Fibroblast of skin of right biceps (primary cell): ENCODE data around the gene HINT3.
"Not testable (repeated sequence)": the region's sequence is repeated elsewhere in the genome, so short reads cannot be mapped to it uniquely, and the experiment has no call there.

ENCODE experiments used
- DNase-seq: peaks from one replicate; pipeline ENCODE4 v3.0.0-alpha.2; 2013

Gene HINT3

GRCh38 chr6:125956506-125957390 is at the start of gene HINT3:
Gene HINT3 (plus strand): TSS chr6:125956770. CDS start chr6:125956978, 208 bp downstream.
- DNase-seq: peak; percentile 97

GRCh38 chr6:125910527-125910926 is 46.0 kb upstream of the HINT3 start:
- DNase-seq: peak; percentile 38

GRCh38 chr6:125911051-125911451 is 45.5 kb upstream of the HINT3 start:
- not testable (repeated sequence) for DNase-seq

- DNase-seq: not testable (repeated sequence)
Measured at GRCh38 chr6:125912430-125912829, 44.1 kb upstream of the HINT3 start.

GRCh38 chr6:125913145-125913544 is 43.4 kb upstream of the HINT3 start:
- DNase-seq: no peak

- DNase-seq: peak; percentile 90
Measured at GRCh38 chr6:125913864-125914351, 42.7 kb upstream of the HINT3 start.

- no peak for DNase-seq
Measured at GRCh38 chr6:125918230-125918629, 38.3 kb upstream of the HINT3 start.

- peak; percentile 52 for DNase-seq
Measured at GRCh38 chr6:125918681-125919566, 37.6 kb upstream of the HINT3 start.

- DNase-seq: no peak
Measured at GRCh38 chr6:125919618-125920017, 37.0 kb upstream of the HINT3 start.

GRCh38 chr6:125922322-125922860 is 34.2 kb upstream of the HINT3 start:
- DNase-seq: no peak

- DNase-seq: peak; percentile 7
Measured at GRCh38 chr6:125923366-125923877, 33.1 kb upstream of the HINT3 start.

- no peak for DNase-seq
Measured at GRCh38 chr6:125924169-125924568, 32.4 kb upstream of the HINT3 start.

GRCh38 chr6:125924697-125925358 is 31.7 kb upstream of the HINT3 start:
- DNase-seq: no peak

- DNase-seq: no peak
Measured at GRCh38 chr6:125926711-125927110, 29.9 kb upstream of the HINT3 start.

- DNase-seq: no peak
Measured at GRCh38 chr6:125927761-125928160, 28.8 kb upstream of the HINT3 start.

GRCh38 chr6:125930765-125931418 is 25.7 kb upstream of the HINT3 start:
- no peak for DNase-seq

- peak; percentile 26 for DNase-seq
Measured at GRCh38 chr6:125931733-125932450, 24.7 kb upstream of the HINT3 start.

- DNase-seq: no peak
Measured at GRCh38 chr6:125932451-125932795, 24.1 kb upstream of the HINT3 start.

- not testable (repeated sequence) for DNase-seq
Measured at GRCh38 chr6:125935520-125935919, 21.1 kb upstream of the HINT3 start.

GRCh38 chr6:125939026-125939425 is 17.5 kb upstream of the HINT3 start:
- no peak for DNase-seq

GRCh38 chr6:125939791-125940190 is 16.8 kb upstream of the HINT3 start:
- DNase-seq: no peak
